Measurements from ENCODE around the gene LINS1.
"Not testable (repeated sequence)": the region's sequence is repeated elsewhere in the genome, so short reads cannot be mapped to it uniquely, and the experiment has no call there.

LINS1 gene

GRCh38 chr15:100598655-100599054 is 3.3 kb downstream of the LINS1 start:
- DNase-seq: no peak

- no peak for DNase-seq
Measured at GRCh38 chr15:100597862-100598261, 4.1 kb downstream of the LINS1 start.

DNA sequence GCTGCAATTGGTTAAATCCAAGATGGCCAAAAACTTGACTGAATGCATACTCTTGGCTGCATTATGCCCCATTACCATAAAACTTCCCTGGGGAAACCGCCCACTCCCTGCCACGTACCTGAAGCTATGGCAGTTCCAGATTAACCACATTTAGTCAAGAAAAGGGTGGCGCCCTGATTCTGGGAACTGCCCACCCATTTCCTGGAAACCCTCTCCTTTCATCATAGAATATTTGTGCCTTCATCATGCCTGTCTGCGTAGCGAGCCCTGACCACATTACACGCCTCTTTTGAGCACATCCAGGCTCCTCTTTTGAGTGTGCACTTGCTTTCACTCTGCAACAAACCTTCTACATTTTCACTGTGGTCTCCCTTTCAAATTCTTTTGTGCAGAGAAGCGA is 5.2 kb downstream of the LINS1 start:
- DNase-seq: peak; percentile 85

DNA sequence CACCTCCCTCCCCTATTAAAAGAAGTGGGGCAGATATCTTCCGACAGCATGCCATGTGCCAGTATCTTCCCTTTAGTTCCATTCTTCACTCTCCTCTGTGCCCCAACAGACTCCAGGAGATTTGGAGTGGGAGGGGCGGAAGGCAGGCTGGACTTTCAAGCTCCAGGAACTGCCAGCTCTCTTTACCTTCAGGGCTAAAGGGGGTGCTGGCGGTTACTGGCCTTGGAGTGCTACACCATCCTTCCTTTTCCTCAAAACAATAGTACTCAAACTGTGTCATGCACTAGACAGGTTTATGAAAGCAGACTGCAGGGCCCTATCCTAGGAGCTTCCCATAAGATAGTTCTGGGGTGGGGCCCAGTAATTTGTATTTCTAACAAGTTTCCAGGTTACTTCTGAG is 6.0 kb downstream of the LINS1 start:
- no peak for DNase-seq

DNA sequence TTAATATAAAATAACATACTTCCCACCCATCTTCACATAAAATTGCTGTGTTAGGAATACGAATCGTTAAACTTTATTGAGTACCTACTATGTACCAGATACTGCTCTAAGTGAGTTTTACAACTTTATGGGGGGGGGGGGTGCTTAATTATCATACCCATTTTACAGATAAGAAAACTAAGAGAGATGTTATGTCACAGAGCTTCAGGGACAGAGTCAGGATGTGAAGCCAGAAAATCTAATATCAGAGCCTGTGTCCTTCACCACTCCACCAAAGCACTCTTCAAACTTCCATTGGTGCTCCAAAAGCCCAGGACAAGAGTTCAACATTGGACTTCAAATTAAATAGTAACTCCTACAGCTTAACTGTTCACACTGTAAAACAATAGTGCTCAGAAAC is 8.6 kb downstream of the LINS1 start:
- DNase-seq: no peak

GRCh38 chr15:100592898-100593297 is 9.1 kb downstream of the LINS1 start:
- DNase-seq: no peak

DNA sequence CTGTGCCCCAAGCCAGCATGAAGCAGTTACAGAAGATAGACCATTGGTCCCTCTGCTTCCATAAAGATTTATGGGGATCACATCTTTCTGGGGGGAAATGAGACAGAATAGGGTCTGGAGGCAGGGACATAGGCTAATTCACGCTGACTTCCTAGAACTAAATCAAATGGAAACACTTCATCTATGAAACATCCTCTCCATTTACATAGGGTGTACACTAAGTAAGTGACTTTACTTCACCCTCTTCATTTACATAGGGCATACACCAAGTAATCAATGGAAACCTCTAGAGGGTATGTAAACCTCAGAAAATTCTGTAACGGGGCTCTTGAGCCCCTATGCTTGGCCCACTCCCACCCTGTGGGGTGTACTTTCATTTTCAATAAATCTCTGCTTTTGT is 10.1 kb downstream of the LINS1 start:
- no peak for DNase-seq

DNA sequence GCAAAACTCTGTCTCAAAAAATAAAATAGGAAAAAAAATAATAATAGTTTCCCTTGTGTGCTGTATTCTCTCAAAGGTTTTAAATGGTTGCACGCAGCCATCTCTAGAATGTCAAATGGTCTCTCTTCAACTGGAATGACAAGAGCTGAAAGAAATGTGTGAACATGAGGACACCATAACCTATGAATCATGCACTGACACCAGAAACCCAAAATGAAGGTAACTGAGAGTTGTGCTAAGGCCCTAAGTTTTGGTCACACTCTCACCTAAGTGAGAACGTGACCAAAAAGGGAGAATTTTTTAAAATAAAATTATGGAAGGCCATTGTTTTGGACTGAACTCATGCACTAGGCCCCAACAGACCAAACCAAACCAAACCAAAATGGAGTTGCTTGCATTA is 10.8 kb downstream of the LINS1 start:
- not testable (repeated sequence) for DNase-seq

DNA sequence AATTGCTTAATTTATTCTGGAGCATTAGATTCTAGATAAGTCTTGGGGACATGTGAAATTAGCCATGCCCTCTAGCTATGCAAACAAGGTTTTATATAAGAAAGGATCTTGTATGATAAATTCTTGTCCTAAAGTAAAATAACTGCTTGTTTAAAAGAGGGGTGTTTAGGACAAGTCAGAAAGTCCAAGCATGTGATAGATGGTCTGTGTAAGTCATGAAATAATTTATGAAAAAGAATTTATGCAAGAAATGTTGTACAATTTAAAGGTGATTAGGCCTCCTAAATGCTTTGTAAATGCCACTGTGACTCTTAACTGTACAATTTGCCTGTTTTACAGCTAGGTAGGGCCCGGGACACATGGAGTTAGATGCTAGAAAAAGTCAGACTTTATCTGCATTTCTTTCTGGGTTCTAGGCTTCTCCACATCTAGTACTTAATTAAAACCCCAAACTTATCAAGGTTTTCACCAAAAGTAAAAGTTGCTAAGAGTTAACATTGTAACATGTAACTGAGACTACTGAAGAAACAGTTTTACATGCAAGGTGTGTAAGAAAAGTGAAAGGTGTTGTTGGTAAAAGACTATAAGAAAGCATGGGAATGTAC is 13.2 kb downstream of the LINS1 start:
- DNase-seq: no peak

DNA sequence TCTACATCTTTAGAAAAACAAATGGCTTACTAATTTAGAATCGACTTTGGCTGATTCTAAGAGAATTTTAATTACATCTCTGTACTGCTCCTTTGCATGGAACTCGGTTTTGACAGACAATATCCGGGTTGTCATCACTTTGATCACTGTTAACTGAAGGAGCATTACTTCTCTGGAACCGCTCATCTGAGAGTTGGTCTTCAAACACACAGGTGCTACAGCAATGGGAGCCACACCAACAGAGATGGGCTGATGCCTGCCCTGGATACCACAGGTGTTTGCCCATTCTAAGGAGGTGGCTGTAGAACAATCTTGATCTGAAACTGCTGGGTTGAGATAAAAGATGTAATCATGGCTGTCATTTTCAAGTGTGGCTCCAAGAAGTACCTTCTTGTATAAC is 21.6 kb downstream of the LINS1 start:
- no peak for DNase-seq

DNA sequence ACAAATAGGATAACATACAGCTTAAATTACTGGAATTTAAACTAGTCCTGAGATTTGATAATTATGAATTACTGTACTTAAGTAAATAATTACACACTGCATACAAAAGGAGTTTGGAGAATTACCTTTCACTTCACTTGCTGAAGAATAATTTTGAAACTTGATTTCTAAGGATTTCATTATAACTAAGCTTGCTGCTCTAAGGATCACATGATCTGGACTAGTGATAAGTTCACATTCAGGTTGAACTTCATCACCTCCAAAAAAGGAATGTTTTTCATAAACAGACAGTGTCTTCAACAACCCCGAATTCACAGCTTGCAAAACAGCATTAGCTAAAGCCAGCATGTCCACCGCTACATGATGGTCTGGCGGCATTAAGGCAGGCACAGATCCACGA is 28.5 kb downstream of the LINS1 start:
- no peak for DNase-seq

DNA sequence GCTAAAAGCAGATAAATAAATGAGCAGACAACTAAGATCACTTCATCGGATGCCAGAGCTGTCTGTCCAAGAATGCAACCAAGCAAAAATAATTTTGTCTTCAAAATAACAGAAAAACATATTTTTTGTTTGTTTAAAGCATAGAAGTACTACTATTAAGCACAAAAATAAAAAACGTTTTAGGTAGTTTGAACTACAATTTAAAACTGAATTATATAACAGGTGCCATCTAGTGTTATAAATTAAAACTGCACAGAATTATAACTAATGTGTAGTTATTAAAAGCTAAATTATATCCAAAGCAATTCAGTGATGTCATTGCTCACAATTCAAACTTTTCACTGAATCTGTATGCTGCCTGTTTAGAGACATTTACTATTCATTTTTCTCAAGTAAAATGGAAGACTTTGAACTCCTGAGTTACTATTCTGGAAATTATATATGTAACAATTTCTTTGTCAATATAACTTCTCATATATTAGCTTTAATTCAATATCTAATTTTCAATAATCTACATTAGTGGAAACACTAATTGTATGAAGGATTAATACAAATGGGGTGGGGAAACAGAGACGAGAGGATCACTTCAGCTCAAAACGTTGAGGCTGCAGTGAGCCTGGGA is 29.5 kb downstream of the LINS1 start:
- no peak for DNase-seq

- no peak for DNase-seq
Measured at GRCh38 chr15:100571592-100572167, 30.3 kb downstream of the LINS1 start.

DNA sequence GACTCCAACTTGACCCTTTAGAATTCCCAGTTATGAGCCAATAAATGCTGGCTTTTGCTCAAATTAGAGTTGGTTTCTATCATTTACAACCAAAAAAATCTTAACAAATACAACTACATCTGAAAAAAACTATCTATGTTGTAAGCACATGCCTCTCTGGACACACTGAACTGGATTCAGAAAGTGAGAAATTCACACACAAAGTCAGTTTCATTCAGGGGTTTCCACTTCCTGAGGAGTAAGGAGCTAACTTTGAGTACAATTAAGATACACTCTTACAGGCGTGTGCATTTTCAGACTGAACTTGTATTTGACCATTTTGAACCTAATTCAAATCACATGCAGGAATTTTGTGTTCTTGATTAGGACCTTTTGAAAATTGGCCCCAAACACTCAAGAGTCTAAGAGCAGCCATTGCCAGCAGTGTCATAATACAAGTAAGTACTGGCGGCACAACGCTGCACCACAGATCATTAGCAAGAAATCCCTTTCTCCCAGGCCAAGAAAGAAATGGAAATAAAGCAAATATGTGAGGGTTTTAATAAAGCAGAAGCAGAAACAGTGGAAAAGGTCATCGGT is 31.2 kb downstream of the LINS1 start:
- DNase-seq: no peak

GRCh38 chr15:100570275-100570674 is 31.7 kb downstream of the LINS1 start:
- DNase-seq: no peak

DNA sequence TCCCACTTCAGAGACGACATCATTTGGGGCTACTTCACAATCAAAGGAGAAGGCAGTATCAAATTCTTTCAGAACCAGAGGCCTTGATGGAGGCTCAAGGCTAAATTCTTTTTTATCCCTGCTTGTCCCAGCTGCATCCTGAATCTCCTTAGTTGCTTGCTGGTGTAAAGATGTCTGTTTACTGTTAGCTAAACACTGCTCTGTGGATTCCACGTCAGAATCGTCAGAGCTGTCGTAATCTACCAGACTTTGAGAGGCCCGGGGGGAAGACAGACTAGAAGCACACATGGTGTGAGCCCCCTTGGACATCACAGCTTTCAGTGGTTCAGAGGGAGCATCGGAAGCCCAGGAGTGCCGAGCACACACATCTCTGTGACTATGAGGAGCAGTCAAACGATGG is 32.6 kb downstream of the LINS1 start:
- no peak for DNase-seq

DNA sequence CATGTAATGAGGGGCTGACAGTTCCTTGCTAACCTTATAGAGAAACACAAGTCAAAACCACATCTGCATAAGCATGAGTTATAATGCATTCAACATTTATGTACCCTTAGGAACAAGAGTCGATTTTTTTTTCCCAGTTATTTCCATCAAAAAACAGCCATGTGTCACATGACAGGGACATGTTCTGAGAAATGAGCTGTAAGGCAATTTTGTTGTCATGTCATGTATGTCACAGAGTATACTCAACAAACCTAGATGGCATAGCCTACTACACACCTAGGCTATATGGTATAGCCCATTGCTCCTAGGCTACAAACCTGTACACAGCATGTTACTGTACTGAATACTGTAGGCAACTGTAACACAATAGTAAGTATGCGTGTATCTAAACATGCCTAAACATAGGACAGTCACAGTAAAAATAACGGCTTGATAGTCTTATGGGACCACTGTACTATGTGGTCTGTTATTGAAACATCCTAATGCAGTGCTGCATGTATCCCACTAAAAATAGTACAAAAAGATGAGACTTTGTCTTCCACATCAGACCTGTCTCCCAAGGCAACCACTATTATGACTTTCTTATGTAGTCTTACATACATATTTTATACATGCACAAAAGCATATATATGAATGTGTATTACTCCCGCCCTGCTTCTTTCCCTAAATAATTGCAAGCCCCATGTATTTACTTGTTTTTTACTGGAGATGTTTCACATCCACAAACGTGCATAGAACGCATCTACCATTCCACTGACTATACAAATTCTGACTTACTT is 34.9 kb downstream of the LINS1 start:
- no peak for DNase-seq

GRCh38 chr15:100565591-100565990 is 36.4 kb downstream of the LINS1 start:
- no peak for DNase-seq

DNA sequence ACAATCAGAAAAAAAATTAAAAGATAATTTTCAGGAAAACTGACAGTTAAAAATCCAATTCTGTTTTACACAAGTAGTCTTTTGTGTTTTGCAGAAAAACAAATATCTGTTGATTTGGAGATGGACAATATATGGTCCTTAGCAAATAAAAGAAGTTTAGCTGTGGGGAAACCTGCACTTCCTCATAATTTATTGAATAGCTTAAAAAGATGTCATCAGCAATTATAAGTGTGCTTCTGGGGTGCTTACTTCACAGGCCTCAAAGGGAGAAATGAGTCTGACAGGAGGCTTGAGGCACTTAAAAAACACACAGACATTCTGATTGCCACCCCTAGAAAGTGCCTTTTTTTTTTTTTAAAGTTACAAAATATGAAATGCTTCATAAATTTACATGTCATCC is 41.7 kb downstream of the LINS1 start:
- DNase-seq: no peak

DNA sequence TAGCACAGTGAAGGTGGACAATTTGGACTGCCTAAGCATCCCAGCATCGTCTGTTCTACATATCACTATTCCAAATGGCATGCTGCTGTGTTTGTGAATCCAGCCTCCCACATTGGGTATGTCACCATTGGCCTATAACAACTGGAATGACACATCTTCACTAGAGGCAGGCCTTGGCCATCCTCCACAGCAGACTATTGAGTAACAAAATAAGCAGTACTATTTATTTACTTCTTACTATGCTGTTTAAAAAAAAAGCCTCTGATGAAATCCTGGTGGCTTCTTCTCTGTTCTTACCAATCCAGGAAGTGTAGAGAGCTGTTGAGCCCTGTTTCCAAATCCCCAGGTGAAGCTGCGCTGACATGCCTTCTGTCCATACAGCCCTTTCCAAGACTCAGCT is 42.7 kb downstream of the LINS1 start:
- no peak for DNase-seq

GRCh38 chr15:100558771-100559254 is 43.2 kb downstream of the LINS1 start:
- DNase-seq: no peak

DNA sequence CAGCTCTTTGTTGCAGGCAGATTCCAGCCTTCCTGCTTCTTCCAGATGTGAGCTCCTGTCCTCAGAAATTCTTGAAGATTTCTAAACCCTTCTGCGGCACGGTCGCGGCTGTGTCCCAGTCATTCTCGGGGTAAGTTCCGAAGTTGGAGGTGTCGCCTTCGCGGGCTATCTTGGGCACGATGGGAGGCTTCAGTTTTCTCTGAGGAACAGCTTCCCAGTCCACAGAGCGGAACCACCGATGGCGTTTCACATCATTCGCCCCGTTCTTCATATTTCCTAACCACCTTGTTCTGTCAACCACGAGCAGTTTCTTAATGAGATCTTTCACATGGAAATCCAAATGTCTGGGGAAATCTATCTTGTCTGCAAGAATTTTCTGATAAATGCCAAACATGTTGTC is 48.5 kb downstream of the LINS1 start:
- DNase-seq: no peak

DNA sequence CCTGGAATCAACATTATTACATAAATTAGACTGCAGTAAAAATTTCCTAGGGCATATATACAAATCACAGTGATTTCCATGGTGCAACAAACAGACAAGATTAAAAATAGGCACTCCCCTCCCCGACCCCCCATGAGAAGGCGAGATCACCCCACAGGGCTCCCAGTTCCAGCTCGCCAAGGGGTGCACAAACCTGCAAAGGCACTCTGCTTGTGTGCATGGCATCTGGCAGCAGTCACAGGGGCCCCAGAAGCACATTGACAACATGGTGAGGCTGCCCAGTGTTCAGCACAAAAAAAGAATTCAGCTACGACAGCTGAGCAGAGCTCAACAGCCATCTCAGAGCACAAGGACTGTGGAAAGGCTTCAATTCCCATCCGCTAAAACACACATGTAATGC is 54.0 kb downstream of the LINS1 start:
- no peak for DNase-seq

- DNase-seq: no peak
Measured at GRCh38 chr15:100544946-100545345, 57.0 kb downstream of the LINS1 start.
